Fibroblast of skin of back (primary cell): ENCODE data around the gene POLR3G. TPM values are rescaled to one million over a fixed set of nuclear protein-coding genes. Genes with fewer than 3 reads are reported as not detected.
A peak's percentile ranks its signal among the peaks of the same experiment; 100 is the strongest.

ENCODE experiments used
- DNase-seq: peaks from one replicate; pipeline ENCODE4 v3.0.0-alpha.2; 2013
- polyA plus RNA-seq, 2 experiments: library from polyadenylated mRNA; unstranded; fragments of 120-200 nt; gene quantifications; one replicate each; pipeline ENCODE4 v1.2.1, GENCODE V29; 2013; ENCODE audit not compliant: insufficient read length in 2 of 2

The POLR3G gene, protein sequence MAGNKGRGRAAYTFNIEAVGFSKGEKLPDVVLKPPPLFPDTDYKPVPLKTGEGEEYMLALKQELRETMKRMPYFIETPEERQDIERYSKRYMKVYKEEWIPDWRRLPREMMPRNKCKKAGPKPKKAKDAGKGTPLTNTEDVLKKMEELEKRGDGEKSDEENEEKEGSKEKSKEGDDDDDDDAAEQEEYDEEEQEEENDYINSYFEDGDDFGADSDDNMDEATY
- 3.7 TPM for polyA plus RNA-seq (2013, experiment 1 of 2; ENCODE audit: insufficient read length)
- polyA plus RNA-seq (2013, experiment 2 of 2; ENCODE audit: insufficient read length) = 3.0 TPM

DNA sequence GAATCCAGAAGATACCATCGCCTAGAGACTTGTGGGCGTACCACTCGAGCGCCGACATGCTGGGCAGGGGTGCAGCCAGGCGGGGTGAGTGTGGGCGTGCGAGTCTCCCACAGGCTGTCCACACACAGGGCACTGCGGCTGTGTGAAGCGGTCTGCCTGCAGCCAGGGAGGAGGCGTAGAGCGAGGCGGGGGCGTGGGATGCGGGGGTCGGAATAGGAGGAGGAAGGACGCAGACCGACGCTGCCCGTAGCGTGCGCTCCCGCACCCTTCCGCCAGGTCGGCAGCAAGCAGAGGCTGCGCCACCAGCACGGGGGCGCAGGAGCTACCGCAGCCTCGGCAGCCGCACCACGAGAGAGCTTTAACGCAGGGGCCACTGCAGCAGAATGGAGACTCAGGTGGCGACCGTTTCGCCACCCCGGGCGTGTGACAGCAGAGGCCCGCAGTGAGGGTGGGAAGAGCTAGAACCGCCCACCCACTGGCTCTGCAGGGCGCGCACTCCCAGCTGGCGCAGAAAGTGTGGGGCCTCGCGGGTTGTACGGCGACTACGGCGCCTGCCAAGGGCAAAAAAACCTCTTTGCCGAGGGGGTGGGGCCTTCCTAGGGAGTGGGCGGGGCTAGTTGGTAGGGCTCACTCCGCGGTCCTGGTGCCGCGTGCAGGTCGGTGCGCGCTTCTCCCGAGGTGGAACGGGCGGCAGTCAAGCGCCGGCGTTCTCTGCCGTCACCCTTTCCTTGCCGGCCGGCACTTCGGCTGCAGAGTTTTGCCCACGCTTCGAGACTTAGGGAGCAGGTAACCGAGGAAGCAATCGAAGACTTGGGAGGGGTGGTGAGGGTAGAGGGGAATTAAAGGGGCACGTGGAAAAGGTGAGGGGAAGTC lies at the start of gene POLR3G, which contains the start of gene MBLAC2:
Gene POLR3G (plus strand): TSS at position 630 of the 873 bp plus-strand sequence. CDS start 10,704 bp downstream, outside the sequence.
Gene MBLAC2 (minus strand): TSS at position 537 of the 873 bp plus-strand sequence. CDS start 479 bp downstream, at position 58.
- peak; percentile 89 for DNase-seq

- DNase-seq = peak; percentile 40
Measured at GRCh38 chr5:90434116-90434714, 40.4 kb upstream of the POLR3G start.

- DNase-seq = no peak
Measured at GRCh38 chr5:90437663-90438062, 37.0 kb upstream of the POLR3G start.

DNA sequence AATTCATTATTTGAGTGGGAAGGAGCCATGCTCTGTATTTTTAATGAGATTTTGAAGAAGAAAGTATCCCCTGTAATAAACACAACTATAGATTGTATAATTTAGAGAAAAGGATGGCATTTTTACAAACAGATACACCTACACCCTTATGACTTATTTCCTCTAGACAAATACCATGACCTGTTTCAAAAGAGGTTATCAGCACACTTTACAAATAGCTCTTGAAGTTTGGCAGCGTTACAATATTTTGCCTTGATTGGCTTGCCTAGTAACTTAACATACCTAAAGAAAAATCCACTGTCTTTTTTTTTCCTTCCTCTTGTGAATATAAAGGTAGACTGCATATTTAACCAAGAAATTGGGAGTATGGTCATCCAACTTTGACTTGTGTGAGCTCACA lies 36.6 kb upstream of the POLR3G start:
- DNase-seq = no peak

GRCh38 chr5:90440644-90441043 lies 34.0 kb upstream of the POLR3G start:
- no peak for DNase-seq

DNA sequence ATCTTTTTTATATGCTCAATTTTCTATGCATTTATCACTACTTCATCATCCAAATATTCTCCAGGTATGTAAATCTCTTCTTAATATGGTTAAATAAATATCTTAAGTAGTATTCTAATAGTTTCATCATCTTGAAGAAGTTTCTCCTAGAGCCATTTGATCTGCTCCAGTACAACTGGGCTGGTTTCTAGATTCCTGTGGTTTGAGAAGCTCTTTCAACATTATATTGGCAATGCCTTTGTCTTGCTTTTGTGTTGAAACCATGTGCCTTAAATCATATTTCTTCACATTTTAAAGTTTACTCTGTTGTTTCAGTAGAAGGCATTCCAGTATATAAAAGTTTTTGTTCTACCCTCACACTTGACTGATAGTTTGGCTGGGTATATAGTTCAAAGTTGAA lies 27.7 kb upstream of the POLR3G start:
- DNase-seq = peak; percentile 5

- DNase-seq = no peak
Measured at GRCh38 chr5:90461288-90461687, 13.4 kb upstream of the POLR3G start.

- no peak for DNase-seq
Measured at GRCh38 chr5:90472783-90473395, 1.8 kb upstream of the POLR3G start.

GRCh38 chr5:90473396-90474234 lies 1.0 kb upstream of the POLR3G start:
- DNase-seq = peak; percentile 33

DNA sequence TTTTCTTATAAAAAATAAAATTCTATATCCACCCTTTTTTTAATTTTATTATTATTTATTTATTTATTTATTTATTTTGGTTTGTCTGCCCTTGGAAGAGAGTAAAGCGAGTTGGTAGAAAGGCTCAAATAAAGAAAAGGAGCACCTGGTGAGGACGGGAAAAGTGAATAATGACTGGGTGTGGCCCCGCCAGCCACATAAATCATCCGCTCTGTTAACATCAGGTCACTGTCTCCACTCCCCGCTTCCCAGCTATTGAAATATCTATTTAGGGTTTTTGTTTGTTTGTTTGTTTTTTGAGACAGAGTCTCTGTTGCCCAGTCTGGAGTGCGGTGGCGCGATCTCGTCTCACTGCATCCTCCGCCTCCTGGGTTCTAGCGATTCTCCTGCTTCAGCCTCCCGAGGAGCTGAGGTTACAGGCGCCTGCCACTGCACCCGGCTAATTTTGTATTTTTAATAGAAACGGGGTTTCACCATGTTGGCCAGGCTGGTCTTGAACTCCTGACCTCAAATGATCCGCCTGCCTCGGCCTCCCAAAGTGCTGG lies 844 bp downstream of the POLR3G start:
- DNase-seq = no peak

GRCh38 chr5:90476391-90476790 lies 1.7 kb downstream of the POLR3G start:
- DNase-seq = no peak

GRCh38 chr5:90477073-90477472 lies 2.4 kb downstream of the POLR3G start:
- peak; percentile 4 for DNase-seq

GRCh38 chr5:90477621-90478215 lies 3.1 kb downstream of the POLR3G start:
- DNase-seq = no peak

DNA sequence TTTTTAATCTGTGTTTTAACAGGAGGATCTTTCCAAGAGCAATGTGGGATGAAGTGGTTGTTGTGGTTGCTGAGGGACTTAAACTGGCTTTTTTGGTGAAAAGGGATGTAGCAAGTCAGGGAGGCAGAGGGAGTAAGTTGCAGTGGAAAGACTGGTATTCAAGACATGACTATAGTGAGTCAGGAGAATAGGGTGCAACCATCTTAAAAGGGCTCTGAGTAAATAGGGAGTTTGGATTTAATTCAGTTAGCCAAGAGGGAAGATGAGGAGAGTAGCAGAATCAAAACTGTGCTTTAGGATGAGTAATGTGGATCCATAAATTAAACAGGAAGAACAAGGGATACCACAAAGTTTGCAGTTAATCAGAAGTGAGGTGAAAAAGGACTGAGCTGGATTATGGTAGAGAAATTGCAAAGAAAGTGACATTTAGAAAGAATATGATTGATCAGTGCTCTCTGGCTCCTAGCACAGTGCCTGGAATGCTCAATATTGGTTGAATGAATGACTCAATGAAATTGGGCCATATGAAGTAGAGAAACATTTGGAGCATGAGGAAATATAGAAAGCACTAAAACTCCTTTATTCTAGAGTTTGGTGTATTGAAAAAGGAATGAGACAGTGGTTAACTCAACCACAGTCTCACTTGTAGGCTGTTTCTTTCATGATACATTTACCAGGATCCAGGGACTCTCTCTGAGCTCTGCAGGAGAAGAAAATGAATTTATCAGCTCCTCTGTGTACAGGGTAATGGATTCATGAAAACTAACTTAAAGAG lies 5.1 kb downstream of the POLR3G start:
- DNase-seq = no peak

DNA sequence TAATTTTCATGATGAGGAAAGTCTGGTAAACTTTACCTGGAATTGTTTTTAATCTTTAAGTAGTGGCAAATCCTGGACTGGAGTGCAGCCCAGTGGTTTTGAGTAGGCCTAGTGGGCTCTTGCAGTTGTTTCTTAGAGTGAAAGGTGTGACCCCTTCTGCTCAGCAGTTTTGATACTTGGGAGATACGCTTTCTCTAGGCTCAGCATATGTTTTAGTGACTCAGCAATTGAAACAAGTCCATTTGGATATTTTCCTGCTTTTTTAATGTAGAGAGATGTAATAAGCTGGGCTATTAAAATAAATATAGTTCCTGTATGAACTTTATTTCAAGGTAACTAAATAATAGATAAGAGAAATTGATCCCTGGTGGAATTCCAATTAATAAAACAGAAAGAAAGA lies 6.0 kb downstream of the POLR3G start:
- no peak for DNase-seq

DNA sequence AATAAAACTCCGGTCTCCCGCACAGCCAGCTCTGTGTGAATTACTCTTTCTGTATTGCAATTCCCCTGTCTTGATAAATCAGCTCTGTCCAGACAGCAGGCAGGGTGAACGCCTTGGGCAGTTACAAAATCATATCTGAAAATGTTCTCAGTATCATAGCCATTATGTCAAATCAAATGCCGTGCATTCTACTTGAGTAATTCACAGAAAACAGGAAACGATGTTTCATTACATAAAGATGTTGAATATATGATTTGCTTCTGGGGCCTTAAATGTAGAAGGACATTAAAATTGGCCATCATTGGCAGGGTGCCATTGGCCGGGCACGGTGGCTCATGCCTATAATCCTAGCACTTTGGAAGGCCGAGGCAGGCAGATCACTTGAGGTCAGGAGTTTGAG lies 8.5 kb downstream of the POLR3G start:
- DNase-seq = peak; percentile 20

DNA sequence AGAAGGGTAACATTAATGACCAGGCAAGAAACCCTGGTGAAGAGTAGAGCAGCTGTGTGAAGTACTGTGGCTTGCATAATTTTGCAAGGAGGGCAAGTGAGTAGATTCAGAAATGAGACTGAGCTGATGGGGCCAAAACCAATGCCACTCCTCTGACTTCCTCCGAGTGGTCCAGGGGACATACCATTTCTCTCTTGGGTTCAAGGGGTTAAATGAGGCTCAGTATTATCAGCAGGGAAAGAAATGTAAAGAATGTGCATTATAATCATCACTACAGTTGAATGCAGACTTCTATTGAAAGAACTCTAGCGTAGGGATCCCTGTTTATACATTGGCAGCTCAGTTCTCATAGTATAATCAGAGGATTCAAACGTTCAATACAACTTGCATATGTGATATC lies 9.9 kb downstream of the POLR3G start:
- DNase-seq = peak; percentile 24

GRCh38 chr5:90488791-90489190 lies 14.1 kb downstream of the POLR3G start:
- peak; percentile 78 for DNase-seq

DNA sequence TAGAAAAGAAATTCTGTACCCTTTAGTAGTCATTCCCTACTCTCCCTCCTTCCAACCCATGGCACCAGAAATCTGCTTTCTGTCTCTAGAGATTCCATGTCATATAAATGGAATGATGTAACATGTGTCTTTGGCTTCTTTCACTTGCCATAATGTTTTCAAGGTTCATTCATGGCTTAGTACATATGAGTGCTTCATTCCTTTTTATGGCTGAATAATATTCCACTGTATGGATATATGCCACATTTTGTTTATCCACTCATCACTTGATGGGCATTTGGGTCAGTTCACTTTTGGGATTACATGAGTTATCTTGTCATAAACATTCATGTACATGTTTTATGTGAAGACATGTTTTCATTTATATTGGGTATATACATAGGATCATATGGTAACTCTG lies 19.4 kb downstream of the POLR3G start:
- DNase-seq = no peak

DNA sequence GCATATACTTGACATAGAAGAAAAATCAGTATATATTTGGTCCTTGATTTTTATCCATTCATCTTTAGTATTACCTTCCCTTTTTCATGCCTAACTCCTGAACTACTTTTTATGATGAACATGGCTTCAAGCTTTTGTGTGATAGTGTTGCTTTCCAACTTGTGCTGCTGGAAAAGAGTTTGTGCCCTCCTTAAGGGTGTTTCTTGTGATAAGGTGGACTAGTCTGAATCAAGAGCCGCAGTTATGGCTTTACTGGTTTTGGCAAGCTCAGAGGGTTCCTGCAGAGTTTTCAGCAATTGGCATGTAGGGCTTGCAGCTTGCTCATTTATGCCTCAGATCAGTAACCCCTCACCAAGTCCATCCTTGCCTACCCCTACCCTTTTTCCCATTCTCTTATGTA lies 20.5 kb downstream of the POLR3G start:
- DNase-seq = no peak
